Brain pericyte (primary cell): Measurements from ENCODE around the gene NKX3-2.
A peak's percentile ranks its signal among the peaks of the same experiment; 100 is the strongest.
"Not testable (repeated sequence)": the region's sequence is repeated elsewhere in the genome, so short reads cannot be mapped to it uniquely, and the experiment has no call there.

Experiments
- DNase-seq: peaks from one replicate; pipeline ENCODE4 v3.0.0-alpha.2; 2012; ENCODE audit warnings: low read depth, low spot score

Gene NKX3-2

GRCh38 chr4:13543839-13544605 is at the start of gene NKX3-2:
Gene NKX3-2, minus strand, starts transcription at chr4:13544508. Its CDS starts 94 bp downstream, at chr4:13544414.
- no peak for DNase-seq

- no peak for DNase-seq
Observed at GRCh38 chr4:13592220-13592619, 47.9 kb upstream of the NKX3-2 start.

- DNase-seq: no peak
Observed at GRCh38 chr4:13590766-13591165, 46.5 kb upstream of the NKX3-2 start.

- DNase-seq: no peak
Observed at GRCh38 chr4:13588954-13589353, 44.6 kb upstream of the NKX3-2 start.

GRCh38 chr4:13584481-13584880 is 40.2 kb upstream of the NKX3-2 start:
- no peak for DNase-seq

GRCh38 chr4:13580036-13580435 is 35.7 kb upstream of the NKX3-2 start:
- no peak for DNase-seq

- no peak for DNase-seq
Observed at GRCh38 chr4:13577660-13578059, 33.4 kb upstream of the NKX3-2 start.

- DNase-seq: no peak
Observed at GRCh38 chr4:13570916-13571315, 26.6 kb upstream of the NKX3-2 start.

GRCh38 chr4:13567125-13567524 is 22.8 kb upstream of the NKX3-2 start:
- DNase-seq: no peak

- no peak for DNase-seq
Observed at GRCh38 chr4:13562876-13563275, 18.6 kb upstream of the NKX3-2 start.

- DNase-seq: no peak
Observed at GRCh38 chr4:13561673-13562072, 17.4 kb upstream of the NKX3-2 start.

GRCh38 chr4:13560111-13560510 is 15.8 kb upstream of the NKX3-2 start:
- not testable (repeated sequence) for DNase-seq

GRCh38 chr4:13559413-13559812 is 15.1 kb upstream of the NKX3-2 start:
- no peak for DNase-seq

GRCh38 chr4:13558881-13559280 is 14.6 kb upstream of the NKX3-2 start:
- no peak for DNase-seq

- no peak for DNase-seq
Observed at GRCh38 chr4:13555325-13555724, 11.0 kb upstream of the NKX3-2 start.

GRCh38 chr4:13553081-13553480 is 8.8 kb upstream of the NKX3-2 start:
- DNase-seq: no peak

GRCh38 chr4:13548984-13549546 is 4.8 kb upstream of the NKX3-2 start:
- peak; percentile 22 for DNase-seq

- no peak for DNase-seq
Observed at GRCh38 chr4:13548059-13548983, 4.0 kb upstream of the NKX3-2 start.

GRCh38 chr4:13547485-13548041 is 3.3 kb upstream of the NKX3-2 start:
- no peak for DNase-seq

- no peak for DNase-seq
Observed at GRCh38 chr4:13546941-13547484, 2.7 kb upstream of the NKX3-2 start.

- DNase-seq: no peak
Observed at GRCh38 chr4:13546142-13546940, 2.0 kb upstream of the NKX3-2 start.
